K562 (cell line): ENCODE measurements around the gene CD151. TPM values are rescaled to one million over a fixed set of nuclear protein-coding genes. Genes with fewer than 3 reads are reported as not detected.
A peak's percentile ranks its signal among the peaks of the same experiment; 100 is the strongest.

Experiments
- ATAC-seq: fragments of 200-7000 bp; cut with Tn5 transposase; 3 replicates; pipeline ENCODE4 v1.9.1; 2020; ENCODE audit warnings: moderate library complexity
- BruUV-seq: library from RNA; stranded (reverse); fragments of 400-500 nt; replicated peaks from 2 replicates; lab custom pipeline; 2021; lab: Mats Ljungman, UMichigan
- CTCF ChIA-PET: fragments of 300-600 bp; formaldehyde crosslinking; extraction: SDS; loops from one replicate; lab custom pipeline; 2021; ENCODE audit warnings: low intra/inter-chr PET ratio; lab: Yijun Ruan, JAX
- POLR2A ChIA-PET: fragments of 300-600, 350-650 bp; sonication (Branson Sonifier 250); formaldehyde crosslinking; extraction: SDS; loops from one replicate; lab custom pipeline; 2021; ENCODE audit warnings: antibody characterized with exemption, inconsistent platforms; lab: Yijun Ruan, JAX
- DNase-seq, 4 experiments: peaks; one replicate each; pipeline versions ENCODE4 v3.0.0 to v3.0.0-alpha.2; 2011 to 2018; ENCODE audit warnings: low spot score in 3 of 4, mixed read lengths in 3 of 4; ENCODE audit errors: extremely low read depth in 1 of 4
- FAIRE-seq: peaks from 2 replicates; lab custom pipeline; 2011; peaks lifted over from hg19 to GRCh38; lab: Jason Lieb, UNC
- H2AFZ ChIP-seq: 2 replicates; pipeline ENCODE4 v1.6.0; 2011; ENCODE audit warnings: low read depth, low read length, control low read depth, inconsistent platforms
- H3K27ac ChIP-seq: fragments of 200-600 bp; 3 replicates; pipeline ENCODE4 v1.8.0; 2011; ENCODE audit warnings: low read depth, mild to moderate bottlenecking, control low read depth, inconsistent platforms, low read length, moderate library complexity, mixed read lengths; ENCODE audit errors: extremely low read depth
- H3K27me3 ChIP-seq, 2 experiments: fragments of 300-600 bp in 1 of 2; 2 replicates in 1 of 2; 3 replicates in 1 of 2; pipeline versions ENCODE4 v1.6.0 to v1.8.0; 2011; ENCODE audit warnings: inconsistent platforms in 2 of 2, low read length in 2 of 2, mild to moderate bottlenecking in 1 of 2, mixed read lengths in 1 of 2, moderate library complexity in 1 of 2; ENCODE audit not compliant: control insufficient read depth in 2 of 2, insufficient read depth in 2 of 2
- H3K36me3 ChIP-seq: fragments of 300-600 bp; 3 replicates; pipeline ENCODE4 v1.8.0; 2011; ENCODE audit warnings: mild to moderate bottlenecking, low read length, inconsistent platforms; ENCODE audit not compliant: control insufficient read depth, insufficient read depth
- H3K4me1 ChIP-seq, 2 experiments: fragments of 200-600 bp in 1 of 2; replicated peaks in 1 of 2; 2 replicates in 1 of 2; 3 replicates in 1 of 2; pipeline versions ENCODE4 v1.5.1 to v1.8.0; 2011; ENCODE audit warnings: inconsistent platforms in 2 of 2, low read length in 2 of 2, mild to moderate bottlenecking in 1 of 2, mixed read lengths in 1 of 2, moderate library complexity in 1 of 2; ENCODE audit not compliant: control insufficient read depth in 2 of 2, insufficient read depth in 2 of 2
- H3K4me2 ChIP-seq: 2 replicates; pipeline ENCODE4 v1.6.1; 2011; ENCODE audit warnings: low read length, control low read depth, inconsistent platforms, mixed read lengths; ENCODE audit not compliant: insufficient read depth
- H3K4me3 ChIP-seq: fragments of 200-600 bp; sonication (generic), shearing (Covaris generic); 2 replicates; pipeline ENCODE4 v1.5.1; 2016; ENCODE audit warnings: control low read depth, inconsistent platforms
- H3K79me2 ChIP-seq: fragments of 200-600 bp; 3 replicates; pipeline ENCODE4 v1.8.0; 2011; ENCODE audit warnings: low read length, inconsistent platforms; ENCODE audit not compliant: control insufficient read depth, insufficient read depth
- H3K9ac ChIP-seq, 2 experiments: 2 replicates each; pipeline versions ENCODE4 v1.6.0 to v1.6.1; 2011; ENCODE audit warnings: low read depth in 2 of 2, low read length in 2 of 2, control low read depth in 1 of 2, inconsistent platforms in 1 of 2, mild to moderate bottlenecking in 1 of 2, mixed read lengths in 1 of 2; ENCODE audit not compliant: insufficient read depth in 1 of 2
- H3K9me1 ChIP-seq: one replicate; pipeline ENCODE4 v1.6.0; 2011; ENCODE audit warnings: inconsistent platforms, mild to moderate bottlenecking, low read length, moderate library complexity; ENCODE audit not compliant: control insufficient read depth, insufficient read depth
- H3K9me3 ChIP-seq: replicated peaks from 2 replicates; pipeline ENCODE4 v1.5.1; 2011; ENCODE audit warnings: low read depth, low read length, inconsistent platforms; ENCODE audit not compliant: control insufficient read depth, insufficient read depth
- H4K20me1 ChIP-seq: replicated peaks from 2 replicates; pipeline ENCODE4 v1.6.1; 2011; ENCODE audit warnings: low read length, inconsistent platforms, mixed read lengths; ENCODE audit not compliant: control insufficient read depth, insufficient read depth
- CBX3 ChIP-seq, 2 experiments: IDR thresholded peaks; 1 replicate in 1 of 2; 2 replicates in 1 of 2; pipeline ENCODE4 v1.6.1; 2012; ENCODE audit warnings: inconsistent platforms in 2 of 2, low read length in 2 of 2, borderline replicate concordance in 1 of 2, control low read depth in 1 of 2
- HMG20A ChIP-seq: fragments of 450-650 bp; formaldehyde crosslinking; conservative IDR thresholded peaks from 2 replicates; pipeline ENCODE4 v1.4.0; 2020; ENCODE audit warnings: mild to moderate bottlenecking, mixed read lengths
- LEF1 ChIP-seq: fragments of 450-650 bp; IDR thresholded peaks from 2 replicates; pipeline ENCODE4 v1.6.1; 2016; ENCODE audit warnings: mild to moderate bottlenecking
- POLR2G ChIP-seq: fragments of 200-400 bp; formaldehyde crosslinking; IDR thresholded peaks from 2 replicates; pipeline ENCODE4 v1.6.1; 2017; ENCODE audit warnings: low read depth, mild to moderate bottlenecking, antibody characterized with exemption, low read length, moderate library complexity
- PRPF4 ChIP-seq: fragments of 200-400 bp; formaldehyde crosslinking; IDR thresholded peaks from one replicate; pipeline ENCODE4 v1.6.1; 2017; ENCODE audit warnings: low read length, low read depth, mild to moderate bottlenecking; ENCODE audit not compliant: insufficient read depth, poor library complexity, severe bottlenecking
- RAD51 ChIP-seq: fragments of 450-650 bp; IDR thresholded peaks from 2 replicates; pipeline ENCODE4 v1.7.1; 2016; ENCODE audit warnings: low read depth, mild to moderate bottlenecking, borderline replicate concordance
- RB1 ChIP-seq: fragments of 450-650 bp; IDR thresholded peaks from 2 replicates; pipeline ENCODE4 v1.6.1; 2017; ENCODE audit warnings: low read depth, mild to moderate bottlenecking
- SETDB1 ChIP-seq: IDR thresholded peaks from one replicate; pipeline ENCODE4 v1.6.1; 2012; ENCODE audit warnings: low read length, control low read depth, inconsistent platforms
- SNRNP70 ChIP-seq: fragments of 200-400 bp; formaldehyde crosslinking; optimal IDR thresholded peaks from 2 replicates; pipeline ENCODE3; 2017; ENCODE audit warnings: low read depth, low read length
- YBX1 ChIP-seq: fragments of 450-650 bp; IDR thresholded peaks from 2 replicates; pipeline ENCODE4 v1.7.1; 2016; ENCODE audit warnings: mild to moderate bottlenecking
- ZBTB33 ChIP-seq: sonication (generic); formaldehyde crosslinking; IDR thresholded peaks from 2 replicates; pipeline ENCODE4 v1.8.1; 2023; ENCODE audit warnings: mild to moderate bottlenecking, missing genetic modification reagents
- ZNF23 ChIP-seq: fragments of 250-450 bp; sonication (Bioruptor Pico); IDR thresholded peaks from 2 replicates; pipeline ENCODE4 v1.4.0; 2020; ENCODE audit warnings: mild to moderate bottlenecking
- WGBS: fragments of 100-300 bp; shearing (Covaris generic); methylation state at CpG from one replicate; pipeline ENCODE4 v1.1.6; 2016; ENCODE audit warnings: low coverage, mixed read lengths; ENCODE audit not compliant: insufficient coverage; ENCODE audit errors: missing lambda C conversion rate; 5-methylcytosine and 5-hydroxymethylcytosine counted together
- in situ Hi-C: fragments of 300-500 bp; cut with MboI; formaldehyde crosslinking; loops from 4 replicates; pipeline ENCODE4 v1.15.0; 2018; ENCODE audit warnings: inconsistent platforms, mixed read lengths
- intact Hi-C: fragments of 100-400 bp; cut with micrococcal nuclease; formaldehyde crosslinking; loops from 2 replicates; pipeline ENCODE4 v1.14.2; 2022
- polyA plus RNA-seq, 8 experiments: library from polyadenylated mRNA; depleted of rRNA in 4 of 8; stranded (reverse) in 5 of 8; unstranded in 3 of 8; fragments of >200 nt; fragmentation: Nextera tagmentation in 2 of 8; fragmentation: Illumina TruSeq in 1 of 8; extraction: Ambion mirVana in 2 of 8; extraction: Trizol in 1 of 8; gene quantifications; 2 replicates each; pipeline versions ENCODE4 v1.2.1 to v1.2.3, GENCODE V29; 2011 to 2014; ENCODE audit warnings: inconsistent platforms in 1 of 8, missing spikeins in 1 of 8
- total RNA-seq, 7 experiments: library from RNA; depleted of rRNA in 6 of 7; stranded (reverse); fragments of >200 nt in 6 of 7; fragmentation: Illumina TruSeq in 2 of 7; extraction: Trizol in 2 of 7; gene quantifications; 2 replicates each; pipeline versions ENCODE4 v1.2.1 to v1.2.3, GENCODE V29; 2011 to 2021; ENCODE audit warnings: low replicate concordance in 1 of 7
- TF ChIP-seq, protein P1 (sequence below): sonication (generic); formaldehyde crosslinking; IDR thresholded peaks from 2 replicates; pipeline ENCODE4 v1.8.1; 2023; ENCODE audit warnings: missing genetic modification reagents, mild to moderate bottlenecking, borderline replicate concordance

The CD151 gene
- total and polyA plus RNA-seq, 9 of the 15 experiments (the other 6 are each of a cell fraction or from before 2014, with no cell fraction given) = 2.3 to 187 (median 140) TPM

- Histone ChIP-seq H3K4me2 (no peak overlapping the region), H4K20me1 (peaks cover 7% of the 10 kb centered on the region), H2AFZ (no peak overlapping the region), H3K9me1 (peaks cover 6% of the 10 kb centered on the region), H3K27me3 (no peaks in the 10 kb centered on the region), H3K4me3 (no peak overlapping the region), H3K36me3 (peaks cover 64% of the 10 kb centered on the region; the same call in 2 of the 3 replicates), H3K9ac (peak overlapping the region in 1 of 2 experiments; percentile 83; a peak in 2 of 4 replicates), H3K27ac (no peak overlapping the region), H3K79me2 (peaks cover 73% of the 10 kb centered on the region), H3K4me1 (peaks cover 28 to 89% of the 10 kb centered on the region in 2 experiments; a peak in 4 of 5 replicates), H3K9me3 (no peaks in the 10 kb centered on the region)
- intact Hi-C loops (no loop called here), in situ Hi-C loops (no loop called here)
- no peak for ATAC-seq
- BruUV-seq = no TSS peak
- POLR2A ChIA-PET = interaction anchor here (1.3 to 1.6 kb wide), 2 partner anchors 13 to 23 kb away, joined by 3 to 5 read pairs; no protein-coding TSS in a partner anchor
- 99% methylated on average over 12 of the region's 14 CpGs for WGBS
- CTCF ChIA-PET = no interaction called here
- DNase-seq = no peak
- no peak for FAIRE-seq
- TF ChIP-seq ZBTB33 (CRISPR knock-in tag) (peak; percentile 71; the same call in 1 of the 2 replicates), RB1 (no peak), POLR2G (0 out of 2 replicates have a peak, but pooled peaks have one; percentile 48), YBX1 (no peak), PRPF4 (no peak), RAD51 (no peak), LEF1 (no peak), ZNF23 (no peak), SNRNP70 (no peak), SETDB1 (no peak), HMG20A (CRISPR knock-in tag) (no peak), CBX3 (IDR thresholded peaks at IDR 0.05; ENCODE audit: borderline replicate concordance in 1 of 2, low read length in 2 of 2) (no peak)
- TF ChIP-seq, protein P1, sequence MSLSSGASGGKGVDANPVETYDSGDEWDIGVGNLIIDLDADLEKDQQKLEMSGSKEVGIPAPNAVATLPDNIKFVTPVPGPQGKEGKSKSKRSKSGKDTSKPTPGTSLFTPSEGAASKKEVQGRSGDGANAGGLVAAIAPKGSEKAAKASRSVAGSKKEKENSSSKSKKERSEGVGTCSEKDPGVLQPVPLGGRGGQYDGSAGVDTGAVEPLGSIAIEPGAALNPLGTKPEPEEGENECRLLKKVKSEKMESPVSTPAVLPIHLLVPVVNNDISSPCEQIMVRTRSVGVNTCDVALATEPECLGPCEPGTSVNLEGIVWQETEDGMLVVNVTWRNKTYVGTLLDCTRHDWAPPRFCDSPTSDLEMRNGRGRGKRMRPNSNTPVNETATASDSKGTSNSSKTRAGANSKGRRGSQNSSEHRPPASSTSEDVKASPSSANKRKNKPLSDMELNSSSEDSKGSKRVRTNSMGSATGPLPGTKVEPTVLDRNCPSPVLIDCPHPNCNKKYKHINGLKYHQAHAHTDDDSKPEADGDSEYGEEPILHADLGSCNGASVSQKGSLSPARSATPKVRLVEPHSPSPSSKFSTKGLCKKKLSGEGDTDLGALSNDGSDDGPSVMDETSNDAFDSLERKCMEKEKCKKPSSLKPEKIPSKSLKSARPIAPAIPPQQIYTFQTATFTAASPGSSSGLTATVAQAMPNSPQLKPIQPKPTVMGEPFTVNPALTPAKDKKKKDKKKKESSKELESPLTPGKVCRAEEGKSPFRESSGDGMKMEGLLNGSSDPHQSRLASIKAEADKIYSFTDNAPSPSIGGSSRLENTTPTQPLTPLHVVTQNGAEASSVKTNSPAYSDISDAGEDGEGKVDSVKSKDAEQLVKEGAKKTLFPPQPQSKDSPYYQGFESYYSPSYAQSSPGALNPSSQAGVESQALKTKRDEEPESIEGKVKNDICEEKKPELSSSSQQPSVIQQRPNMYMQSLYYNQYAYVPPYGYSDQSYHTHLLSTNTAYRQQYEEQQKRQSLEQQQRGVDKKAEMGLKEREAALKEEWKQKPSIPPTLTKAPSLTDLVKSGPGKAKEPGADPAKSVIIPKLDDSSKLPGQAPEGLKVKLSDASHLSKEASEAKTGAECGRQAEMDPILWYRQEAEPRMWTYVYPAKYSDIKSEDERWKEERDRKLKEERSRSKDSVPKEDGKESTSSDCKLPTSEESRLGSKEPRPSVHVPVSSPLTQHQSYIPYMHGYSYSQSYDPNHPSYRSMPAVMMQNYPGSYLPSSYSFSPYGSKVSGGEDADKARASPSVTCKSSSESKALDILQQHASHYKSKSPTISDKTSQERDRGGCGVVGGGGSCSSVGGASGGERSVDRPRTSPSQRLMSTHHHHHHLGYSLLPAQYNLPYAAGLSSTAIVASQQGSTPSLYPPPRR (CRISPR knock-in tag) = no peak
These were observed 3.5 kb downstream of the CD151 start for GRCh38 chr11:836274-836673.
